Measurements from ENCODE around the gene ZBTB1. TPM values are rescaled to one million over a fixed set of nuclear protein-coding genes. Genes with fewer than 3 reads are reported as not detected.

ZBTB1 gene
- total and polyA plus RNA-seq, 2 donors (not counting 3 experiments of a cell fraction or from before 2014, with no cell fraction given): 9.7 to 32.2 TPM

- no peaks in the 10 kb centered on the region for H3K36me3 ChIP-seq (ENCODE audit: control insufficient read depth in 2 of 2, extremely low read depth in 1 of 2, insufficient read depth in 2 of 2, low read length in 2 of 2)
- POLR2A ChIA-PET: no interaction called here
- no peak for TF ChIP-seq MAX (IDR thresholded peaks at IDR 0.05; ENCODE audit: insufficient read depth, insufficient read length)
- no peak for TF ChIP-seq GATA2 (IDR thresholded peaks at IDR 0.05; ENCODE audit: insufficient read depth, insufficient read length, low read depth, low read length)
- no peak for TF ChIP-seq POLR2AphosphoS5 (IDR thresholded peaks at IDR 0.05; ENCODE audit: insufficient read depth, low read depth, low read length)
- no peak for TF ChIP-seq EZH2 (IDR thresholded peaks at IDR 0.05; ENCODE audit: borderline replicate concordance, low read depth, low read length, severe bottlenecking)
- TF ChIP-seq, protein P1, sequence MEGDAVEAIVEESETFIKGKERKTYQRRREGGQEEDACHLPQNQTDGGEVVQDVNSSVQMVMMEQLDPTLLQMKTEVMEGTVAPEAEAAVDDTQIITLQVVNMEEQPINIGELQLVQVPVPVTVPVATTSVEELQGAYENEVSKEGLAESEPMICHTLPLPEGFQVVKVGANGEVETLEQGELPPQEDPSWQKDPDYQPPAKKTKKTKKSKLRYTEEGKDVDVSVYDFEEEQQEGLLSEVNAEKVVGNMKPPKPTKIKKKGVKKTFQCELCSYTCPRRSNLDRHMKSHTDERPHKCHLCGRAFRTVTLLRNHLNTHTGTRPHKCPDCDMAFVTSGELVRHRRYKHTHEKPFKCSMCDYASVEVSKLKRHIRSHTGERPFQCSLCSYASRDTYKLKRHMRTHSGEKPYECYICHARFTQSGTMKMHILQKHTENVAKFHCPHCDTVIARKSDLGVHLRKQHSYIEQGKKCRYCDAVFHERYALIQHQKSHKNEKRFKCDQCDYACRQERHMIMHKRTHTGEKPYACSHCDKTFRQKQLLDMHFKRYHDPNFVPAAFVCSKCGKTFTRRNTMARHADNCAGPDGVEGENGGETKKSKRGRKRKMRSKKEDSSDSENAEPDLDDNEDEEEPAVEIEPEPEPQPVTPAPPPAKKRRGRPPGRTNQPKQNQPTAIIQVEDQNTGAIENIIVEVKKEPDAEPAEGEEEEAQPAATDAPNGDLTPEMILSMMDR (IDR thresholded peaks at IDR 0.05; ENCODE audit: extremely low read depth in 1 of 2, insufficient read depth in 1 of 2, low read depth in 1 of 2, low read length in 2 of 2): no peak
- no peak for TF ChIP-seq MYC (IDR thresholded peaks at IDR 0.05; ENCODE audit: low read depth, low read length)
- TF ChIP-seq POLR2A (IDR thresholded peaks at IDR 0.05; ENCODE audit: low read depth, low read length): no peak
- no peak for TF ChIP-seq FOS (IDR thresholded peaks at IDR 0.05; ENCODE audit: borderline replicate concordance, insufficient read depth, low read length)
- TF ChIP-seq JUN (IDR thresholded peaks at IDR 0.05; ENCODE audit: borderline replicate concordance, insufficient read depth, insufficient read length, low read depth): no peak
- peaks cover 14% of the 10 kb centered on the region for H3K4me1 ChIP-seq (ENCODE audit: control insufficient read depth, extremely low read depth, insufficient read depth, low read length)
- DNase-seq (ENCODE audit: low read depth, low spot score): no peak
- dilution Hi-C loops (cut with MboI; ENCODE audit: extremely low pct_ligation_motif_present, low sequenced_read_pairs) (no loop called here), intact Hi-C loops (cut with micrococcal nuclease) (no loop called here)
- H3K9ac ChIP-seq (replicated peaks; ENCODE audit: extremely low read depth, insufficient read depth, low read length): no peak overlapping the region
- H2AFZ ChIP-seq (ENCODE audit: low read depth, low read length): no peak overlapping the region
- CTCF ChIA-PET: interaction anchor here (0.8 to 4.0 kb wide), 4 partner anchors 10 to 454 kb away, joined by 3 to 32 read pairs (median 8); no protein-coding TSS in a partner anchor
- BruUV-seq (replicated peaks): no TSS peak
- H3K27ac ChIP-seq (ENCODE audit: insufficient read depth, low read depth, low read length): no peak overlapping the region
- H3K79me2 ChIP-seq (ENCODE audit: control insufficient read depth, insufficient read depth, low read length): no peaks in the 10 kb centered on the region
- no peaks in the 10 kb centered on the region for H4K20me1 ChIP-seq (replicated peaks; ENCODE audit: control insufficient read depth, extremely low read depth, insufficient read depth, low read length)
- H3K4me3 ChIP-seq (replicated peaks in 1 of 3; ENCODE audit: insufficient read depth in 1 of 3, low read depth in 1 of 3, low read length in 3 of 3): no peak overlapping the region
- no peak overlapping the region for H3K4me2 ChIP-seq (ENCODE audit: insufficient read depth, low read length)
- no peaks in the 10 kb centered on the region for H3K27me3 ChIP-seq (ENCODE audit: control insufficient read depth in 2 of 2, insufficient read depth in 2 of 2, low read length in 2 of 2)
- no peaks in the 10 kb centered on the region for H3K9me1 ChIP-seq (replicated peaks; ENCODE audit: control insufficient read depth, extremely low read depth, insufficient read depth, low read length)
- no peak for FAIRE-seq
- no peaks in the 10 kb centered on the region for H3K9me3 ChIP-seq (replicated peaks; ENCODE audit: control insufficient read depth, insufficient read depth, low read length)
Measured at GRCh38 chr14:64463873-64464272, 40.7 kb upstream of the ZBTB1 start.
